Peyer's patch (tissue), 4 donors: ENCODE data around the gene ZC3H15. TPM values are rescaled to one million over a fixed set of nuclear protein-coding genes. Genes with fewer than 3 reads are reported as not detected.
"Not testable (repeated sequence)": the region's sequence is repeated elsewhere in the genome, so short reads cannot be mapped to it uniquely, and the experiment has no call there.

ENCODE experiments used
- DNase-seq, 3 donors: peaks; one replicate each; pipeline ENCODE4 v3.0.0-alpha.2; 2017 to 2019
- H3K27ac ChIP-seq, 4 donors: fragments of 200-600 bp; sonication (generic); one replicate each; pipeline ENCODE4 v1.5.1; 2016 to 2019
- H3K27me3 ChIP-seq, 2 donors: fragments of 200-600 bp; sonication (generic); one replicate each; pipeline ENCODE4 v1.5.1; 2019
- H3K36me3 ChIP-seq, 3 donors: fragments of 200-600 bp; sonication (generic); one replicate each; pipeline ENCODE4 v1.5.1; 2016 to 2019
- H3K4me1 ChIP-seq, 4 donors: fragments of 200-600 bp; sonication (generic); one replicate each; pipeline ENCODE4 v1.5.1; 2016 to 2019
- H3K4me3 ChIP-seq, 4 donors: fragments of 200-600 bp; sonication (generic); 1 replicate in 3 of 4; 2 replicates in 1 of 4; pipeline ENCODE4 v1.5.1; 2016 to 2019; ENCODE audit warnings: mild to moderate bottlenecking in 1 of 4
- H3K9me3 ChIP-seq, 4 donors: fragments of 200-600 bp; sonication (generic); one replicate each; pipeline ENCODE4 v1.5.1; 2016 to 2019; ENCODE audit warnings: mild to moderate bottlenecking in 1 of 4
- CTCF ChIP-seq, 6 experiments: fragments of 450-650 bp in 4 of 6; fragments of 200-600 bp in 2 of 6; sonication (generic) in 1 of 6; IDR thresholded peaks; one replicate each; pipeline ENCODE4 v1.5.1; 2017 to 2019; ENCODE audit warnings: antibody characterized with exemption in 6 of 6, mild to moderate bottlenecking in 3 of 6, moderate library complexity in 1 of 6
- POLR2A ChIP-seq, 2 donors: fragments of 450-650 bp; IDR thresholded peaks; one replicate each; pipeline ENCODE4 v1.5.1; 2017; ENCODE audit warnings: antibody characterized with exemption in 2 of 2, mild to moderate bottlenecking in 2 of 2, moderate library complexity in 2 of 2
- total RNA-seq, 4 donors: library from RNA; depleted of rRNA; stranded (reverse); fragments of >200 nt; gene quantifications; one replicate each; pipeline ENCODE4 v1.1.0, GENCODE V29; 2016

ZC3H15 gene
- total RNA-seq, 4 donors from 2014 or later: 39.7 to 82.5 (median 65.0) TPM

GRCh38 chr2:186466743-186467142 is 19.3 kb upstream of the ZC3H15 start:
- Histone ChIP-seq H3K4me3 (no peak overlapping the region), H3K27ac (no peak overlapping the region), H3K9me3 (peaks cover 0 to 8% (median 0%) of the 10 kb centered on the region in 4 donors), H3K36me3 (no peaks in the 10 kb centered on the region), H3K4me1 (no peaks in the 10 kb centered on the region), H3K27me3 (no peaks in the 10 kb centered on the region)
- no peak for DNase-seq
- no peak for TF ChIP-seq CTCF (IDR thresholded peaks at IDR 0.05)
- no peak for TF ChIP-seq POLR2A (IDR thresholded peaks at IDR 0.05)

GRCh38 chr2:186467421-186467820 is 18.6 kb upstream of the ZC3H15 start:
- DNase-seq: no peak
- TF ChIP-seq CTCF (IDR thresholded peaks at IDR 0.05) (no peak), POLR2A (IDR thresholded peaks at IDR 0.05) (no peak)
- Histone ChIP-seq H3K27me3 (no peaks in the 10 kb centered on the region), H3K4me3 (no peak overlapping the region), H3K9me3 (peaks cover 0 to 12% (median 0%) of the 10 kb centered on the region in 4 donors), H3K27ac (no peak overlapping the region), H3K4me1 (no peaks in the 10 kb centered on the region), H3K36me3 (no peaks in the 10 kb centered on the region)

GRCh38 chr2:186472722-186473493 is 13.2 kb upstream of the ZC3H15 start:
- not testable (repeated sequence) for H3K27ac ChIP-seq, H3K4me3 ChIP-seq, DNase-seq, H3K27me3 ChIP-seq, H3K9me3 ChIP-seq, H3K4me1 ChIP-seq, H3K36me3 ChIP-seq

GRCh38 chr2:186474239-186474638 is 11.8 kb upstream of the ZC3H15 start:
- DNase-seq, H3K4me3 ChIP-seq, H3K27me3 ChIP-seq: not testable (repeated sequence)

GRCh38 chr2:186477790-186478189 is 8.3 kb upstream of the ZC3H15 start:
- Histone ChIP-seq H3K27me3 (no peaks in the 10 kb centered on the region), H3K27ac (no peak overlapping the region), H3K36me3 (no peaks in the 10 kb centered on the region), H3K4me3 (no peak overlapping the region), H3K9me3 (no peaks in the 10 kb centered on the region), H3K4me1 (no peaks in the 10 kb centered on the region)
- TF ChIP-seq POLR2A (IDR thresholded peaks at IDR 0.05) (no peak), CTCF (IDR thresholded peaks at IDR 0.05) (no peak)
- DNase-seq: no peak

More at GRCh38 chr2:186474239-186474638, 11.8 kb upstream of the ZC3H15 start:
- H3K27ac ChIP-seq, H3K36me3 ChIP-seq, H3K9me3 ChIP-seq, H3K4me1 ChIP-seq: not testable (repeated sequence)

- H3K36me3 ChIP-seq: no peaks in the 10 kb centered on the region
- no peak for DNase-seq
- peaks cover 0 to 6% (median 0%) of the 10 kb centered on the region in 4 donors for H3K4me1 ChIP-seq
- H3K27me3 ChIP-seq: no peaks in the 10 kb centered on the region
- no peak overlapping the region for H3K4me3 ChIP-seq
- no peaks in the 10 kb centered on the region for H3K9me3 ChIP-seq
- TF ChIP-seq POLR2A (IDR thresholded peaks at IDR 0.05) (no peak), CTCF (IDR thresholded peaks at IDR 0.05) (no peak)
- H3K27ac ChIP-seq: no peak overlapping the region
Observed at GRCh38 chr2:186480991-186481390, 5.1 kb upstream of the ZC3H15 start.
